GM12878 (cell line): ENCODE results near the gene SMAD2. TPM values are rescaled to one million over a fixed set of nuclear protein-coding genes. Genes with fewer than 3 reads are reported as not detected.

Experiments
- ATAC-seq: fragments of 200-7000 bp; cut with Tn5 transposase; 3 replicates; pipeline ENCODE4 v1.9.1; 2020; ENCODE audit warnings: mild to moderate bottlenecking, moderate library complexity
- BruUV-seq: library from RNA; stranded (reverse); fragments of 400-500 nt; replicated peaks from 2 replicates; lab custom pipeline; 2021; lab: Mats Ljungman, UMichigan
- CTCF ChIA-PET: fragments of 300-600 bp; sonication (Branson Sonifier 250); formaldehyde crosslinking; extraction: SDS; loops from one replicate; lab custom pipeline; 2021; ENCODE audit warnings: inconsistent platforms; lab: Yijun Ruan, JAX
- POLR2A ChIA-PET: fragments of 350-600 bp; formaldehyde crosslinking; extraction: SDS; loops from one replicate; lab custom pipeline; 2021; ENCODE audit warnings: inconsistent platforms; lab: Charles Lee
- RAD21 ChIA-PET: fragments of 300-600 bp; sonication (Branson Sonifier 250); formaldehyde crosslinking; loops from one replicate; lab custom pipeline; 2023; ENCODE audit warnings: antibody characterized with exemption; ENCODE audit not compliant: unreplicated experiment; lab: Charles Lee
- SMC1A ChIA-PET: fragments of 300-600 bp; sonication (Branson Sonifier 250); formaldehyde crosslinking; loops from one replicate; lab custom pipeline; 2023; ENCODE audit not compliant: unreplicated experiment, uncharacterized antibody; lab: Charles Lee
- DNase-seq: peaks from one replicate; pipeline ENCODE4 v3.0.0-alpha.2; 2011; ENCODE audit warnings: low read depth, low spot score
- FAIRE-seq: peaks from 3 replicates; lab custom pipeline; 2011; peaks lifted over from hg19 to GRCh38; lab: Jason Lieb, UNC
- H2AFZ ChIP-seq: 2 replicates; pipeline ENCODE4 v1.6.0; 2011; ENCODE audit warnings: low read depth, low read length, control low read depth; ENCODE audit not compliant: control insufficient read depth
- H3K27ac ChIP-seq: 2 replicates; pipeline ENCODE4 v1.5.1; 2011; ENCODE audit warnings: control low read depth; ENCODE audit not compliant: control insufficient read depth, insufficient read depth
- H3K27me3 ChIP-seq, 2 experiments: replicated peaks in 1 of 2; 2 replicates each; pipeline versions ENCODE4 v1.6.0 to v1.6.1; 2011; ENCODE audit warnings: low read length in 1 of 2; ENCODE audit not compliant: control insufficient read depth in 2 of 2, insufficient read depth in 2 of 2
- H3K36me3 ChIP-seq, 2 experiments: 2 replicates each; pipeline ENCODE4 v1.5.1; 2011; ENCODE audit warnings: low read length in 1 of 2; ENCODE audit not compliant: control insufficient read depth in 2 of 2, insufficient read depth in 2 of 2
- H3K4me1 ChIP-seq: 2 replicates; pipeline ENCODE4 v1.6.1; 2011; ENCODE audit warnings: mild to moderate bottlenecking, low read length, moderate library complexity, mixed read lengths; ENCODE audit not compliant: control insufficient read depth, insufficient read depth
- H3K4me2 ChIP-seq: 2 replicates; pipeline ENCODE4 v1.6.0; 2011; ENCODE audit warnings: control low read depth; ENCODE audit not compliant: control insufficient read depth, insufficient read depth
- H3K4me3 ChIP-seq: fragments of 200-600 bp; sonication (generic); 2 replicates; pipeline ENCODE4 v1.5.1; 2016
- H3K79me2 ChIP-seq: 2 replicates; pipeline ENCODE4 v1.6.0; 2011; ENCODE audit warnings: low read length; ENCODE audit not compliant: control insufficient read depth, insufficient read depth
- H3K9ac ChIP-seq: 2 replicates; pipeline ENCODE4 v1.8.0; 2011; ENCODE audit warnings: low read length, control low read depth, mixed read lengths; ENCODE audit not compliant: control insufficient read depth, insufficient read depth
- H3K9me3 ChIP-seq: replicated peaks from 3 replicates; pipeline ENCODE4 v1.5.1; 2011; ENCODE audit warnings: mild to moderate bottlenecking, low read length; ENCODE audit not compliant: control insufficient read depth, insufficient read depth
- H4K20me1 ChIP-seq: 2 replicates; pipeline ENCODE4 v1.6.0; 2011; ENCODE audit not compliant: control insufficient read depth, insufficient read depth
- BHLHE40 ChIP-seq, 2 experiments: fragments of 450-650 bp in 1 of 2; IDR thresholded peaks; 2 replicates each; pipeline ENCODE4 v1.6.1; 2011 to 2017; ENCODE audit warnings: low read depth in 2 of 2, borderline replicate concordance in 1 of 2, improper control_type of control experiment in 1 of 2, low read length in 1 of 2, mild to moderate bottlenecking in 1 of 2
- RAD51 ChIP-seq: fragments of 450-650 bp; IDR thresholded peaks from 2 replicates; pipeline ENCODE4 v1.6.1; 2016; ENCODE audit warnings: moderate library complexity, mild to moderate bottlenecking, inconsistent platforms
- SPI1 ChIP-seq: IDR thresholded peaks from 2 replicates; pipeline ENCODE4 v1.6.1; 2011; ENCODE audit warnings: low read depth, mild to moderate bottlenecking, low read length, moderate library complexity, borderline replicate concordance; ENCODE audit not compliant: insufficient read depth
- WGBS: methylation state at CpG from one replicate; pipeline ENCODE4 v1.1.6; 2016; ENCODE audit warnings: low lambda C conversion rate; ENCODE audit not compliant: insufficient replicate concordance, insufficient coverage; ENCODE audit errors: missing lambda C conversion rate; 5-methylcytosine and 5-hydroxymethylcytosine counted together
- in situ Hi-C: fragments of 300-500 bp; cut with MboI; formaldehyde crosslinking; loops from 9 replicates; pipeline ENCODE4 v1.14.3; 2018; ENCODE audit warnings: mixed read lengths
- intact Hi-C: fragments of 100-400 bp; cut with micrococcal nuclease; formaldehyde crosslinking; loops from one replicate; pipeline ENCODE4 v1.14.2; 2022; ENCODE audit not compliant: unreplicated experiment
- polyA plus RNA-seq, 11 experiments: library from polyadenylated mRNA; depleted of rRNA in 4 of 11; unstranded in 6 of 11; stranded (reverse) in 5 of 11; fragments of >200 nt; fragmentation: Nextera tagmentation in 4 of 11; fragmentation: Illumina TruSeq in 1 of 11; extraction: Ambion mirVana in 4 of 11; extraction: Trizol in 1 of 11; gene quantifications; 1 replicate in 1 of 11; 2 replicates in 10 of 11; pipeline versions ENCODE4 v1.2.1 to v1.2.3, GENCODE V29; 2011 to 2016; ENCODE audit warnings: inconsistent platforms in 2 of 11, missing spikeins in 2 of 11, low read depth in 1 of 11
- total RNA-seq, 4 experiments: library from RNA; depleted of rRNA in 3 of 4; stranded (reverse); fragments of >200 nt in 3 of 4; fragmentation: Illumina TruSeq in 1 of 4; extraction: Trizol in 1 of 4; gene quantifications; 2 replicates each; pipeline versions ENCODE4 v1.2.1 to v1.2.3, GENCODE V29; 2013 to 2021
- TF ChIP-seq, protein P1 (sequence below): IDR thresholded peaks from 2 replicates; pipeline ENCODE4 v1.6.1; 2011; ENCODE audit warnings: low read depth, low read length, improper control_type of control experiment, borderline replicate concordance

The SMAD2 gene
- total and polyA plus RNA-seq, 10 of the 15 experiments (the other 5 are each of a cell fraction or from before 2014, with no cell fraction given): 28.8 to 111 (median 65.8) TPM

DNA sequence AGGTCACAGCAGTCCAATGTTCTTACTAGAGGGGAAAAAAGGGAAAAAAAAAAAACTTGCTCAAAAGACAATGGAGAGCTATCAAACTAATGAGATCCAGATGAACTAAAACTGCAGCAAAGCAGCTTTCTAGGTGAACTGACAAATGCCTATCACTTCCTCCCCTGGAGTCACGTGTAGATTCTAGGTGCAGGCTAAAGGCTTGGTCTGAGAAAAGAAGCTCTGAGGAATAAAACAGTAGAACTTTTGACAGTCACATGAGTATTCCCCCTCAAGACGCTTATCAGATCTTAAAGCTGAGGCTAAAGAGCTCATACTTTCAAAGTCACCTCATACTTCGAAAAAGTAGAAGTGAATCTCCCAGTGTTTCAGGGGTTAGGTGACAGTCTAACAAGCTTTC is 42.3 kb downstream of the SMAD2 start:
- SMC1A ChIA-PET: interaction anchor here (0.5 to 2.4 kb wide), 8 partner anchors 9 to 38 kb away, joined by 3 to 10 read pairs (median 3); no protein-coding TSS in a partner anchor
- DNase-seq: no peak
- TF ChIP-seq BHLHE40 (IDR thresholded peaks at IDR 0.05; ENCODE audit: borderline replicate concordance in 1 of 2, low read depth in 2 of 2, low read length in 1 of 2) (peak in 1 of 2 experiments; percentile 35; a peak in 1 of 4 replicates), RAD51 (peak; percentile 57; the same call in 1 of the 2 replicates), SPI1 (peak; percentile 48; the same call in 1 of the 2 replicates)
- TF ChIP-seq, protein P1, sequence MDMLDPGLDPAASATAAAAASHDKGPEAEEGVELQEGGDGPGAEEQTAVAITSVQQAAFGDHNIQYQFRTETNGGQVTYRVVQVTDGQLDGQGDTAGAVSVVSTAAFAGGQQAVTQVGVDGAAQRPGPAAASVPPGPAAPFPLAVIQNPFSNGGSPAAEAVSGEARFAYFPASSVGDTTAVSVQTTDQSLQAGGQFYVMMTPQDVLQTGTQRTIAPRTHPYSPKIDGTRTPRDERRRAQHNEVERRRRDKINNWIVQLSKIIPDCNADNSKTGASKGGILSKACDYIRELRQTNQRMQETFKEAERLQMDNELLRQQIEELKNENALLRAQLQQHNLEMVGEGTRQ: no peak
- RAD21 ChIA-PET: interaction anchor here (1.0 to 1.2 kb wide), 3 partner anchors 13 to 38 kb away, joined by 4 to 7 read pairs (median 5); no protein-coding TSS in a partner anchor
- no peak for FAIRE-seq
- 75% methylated on average over 3 of the region's 3 CpGs for WGBS
- Histone ChIP-seq H2AFZ (no peak overlapping the region), H3K4me1 (peaks cover 6% of the 10 kb centered on the region; the same call in 1 of the 2 replicates), H3K27me3 (no peaks in the 10 kb centered on the region), H3K9ac (no peak overlapping the region), H3K79me2 (peaks cover 3% of the 10 kb centered on the region), H3K4me3 (no peak overlapping the region), H3K36me3 (peaks cover 3 to 8% of the 10 kb centered on the region in 2 experiments; a peak in 3 of 4 replicates), H3K9me3 (no peaks in the 10 kb centered on the region), H4K20me1 (no peaks in the 10 kb centered on the region), H3K4me2 (no peak overlapping the region), H3K27ac (no peak overlapping the region)
- ATAC-seq: no peak
- intact Hi-C loops (no loop called here), in situ Hi-C loops (no loop called here)
- BruUV-seq: no TSS peak
- POLR2A ChIA-PET: interaction anchor here (0.9 to 1.1 kb wide), 2 partner anchors 9 to 12 kb away, joined by 3 to 6 read pairs; no protein-coding TSS in a partner anchor
- CTCF ChIA-PET: interaction anchor here (0.9 to 1.7 kb wide), 5 partner anchors 9 to 18 kb away, joined by 4 to 8 read pairs (median 5); no protein-coding TSS in a partner anchor
